Renal cortical epithelial cell (primary cell): Measurements from ENCODE around the gene ERICH6. TPM values are rescaled to one million over a fixed set of nuclear protein-coding genes. Genes with fewer than 3 reads are reported as not detected.

Source experiments
- DNase-seq: peaks from one replicate; pipeline ENCODE4 v3.0.0-alpha.2; 2011; ENCODE audit warnings: low read depth
- total RNA-seq: library from RNA; depleted of rRNA; stranded (reverse); fragments of >200 nt; gene quantifications from 2 replicates; pipeline ENCODE4 v1.2.3, GENCODE V29; 2014

ERICH6 gene
- 0.35 TPM in 1 of 2 replicates, not detected in the other for total RNA-seq

GRCh38 chr3:150703756-150704344, at the start of gene ERICH6:
Gene ERICH6 (minus strand): TSS chr3:150703920. CDS start chr3:150703898, 22 bp downstream.
- peak; percentile 76 for DNase-seq

DNA sequence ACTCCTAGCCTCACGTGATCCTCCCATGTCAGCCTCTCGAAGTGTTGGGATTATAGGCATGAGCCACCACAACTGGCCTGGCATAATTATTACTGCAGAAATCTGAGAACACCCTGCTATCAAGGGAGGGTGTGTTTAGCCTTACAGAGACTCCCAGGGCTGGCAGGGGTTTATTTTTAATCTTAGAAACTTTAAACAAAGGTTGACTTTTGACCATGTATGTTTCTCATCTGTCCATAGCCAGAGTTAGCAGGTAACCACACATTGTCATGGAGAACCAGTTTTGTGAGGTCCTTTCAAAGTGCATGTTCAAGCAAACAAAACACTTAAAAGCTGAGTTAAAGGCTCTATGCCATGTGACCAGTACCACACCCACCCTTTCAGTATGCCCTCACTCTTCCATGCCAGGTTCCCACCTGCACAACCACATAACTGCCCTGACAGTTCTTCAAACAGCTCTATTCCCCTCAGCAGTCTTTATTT, 48.1 kb upstream of the ERICH6 start:
- no peak for DNase-seq

DNA sequence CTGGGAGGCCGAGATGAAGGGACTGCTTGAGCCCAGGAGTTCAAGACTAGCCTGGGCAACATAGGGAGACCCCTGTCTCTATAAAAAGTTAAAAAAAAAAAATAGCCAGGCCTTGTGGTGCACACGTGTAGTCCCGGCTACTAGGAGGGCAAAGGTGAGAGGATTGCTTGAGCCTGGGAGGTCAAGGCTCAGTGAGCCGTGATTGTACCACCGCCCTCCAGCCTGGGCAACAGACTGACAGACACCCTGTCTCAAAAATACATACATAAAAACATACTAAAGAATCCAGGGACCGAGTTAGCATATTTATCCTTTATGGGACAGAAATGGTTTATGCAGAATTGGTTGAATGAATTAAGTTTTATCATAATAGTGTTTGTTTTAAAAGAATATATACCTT, 45.5 kb upstream of the ERICH6 start:
- no peak for DNase-seq

GRCh38 chr3:150748684-150749047, 44.9 kb upstream of the ERICH6 start:
- DNase-seq: no peak

- no peak for DNase-seq
Observed at GRCh38 chr3:150747886-150748683, 44.4 kb upstream of the ERICH6 start.

DNA sequence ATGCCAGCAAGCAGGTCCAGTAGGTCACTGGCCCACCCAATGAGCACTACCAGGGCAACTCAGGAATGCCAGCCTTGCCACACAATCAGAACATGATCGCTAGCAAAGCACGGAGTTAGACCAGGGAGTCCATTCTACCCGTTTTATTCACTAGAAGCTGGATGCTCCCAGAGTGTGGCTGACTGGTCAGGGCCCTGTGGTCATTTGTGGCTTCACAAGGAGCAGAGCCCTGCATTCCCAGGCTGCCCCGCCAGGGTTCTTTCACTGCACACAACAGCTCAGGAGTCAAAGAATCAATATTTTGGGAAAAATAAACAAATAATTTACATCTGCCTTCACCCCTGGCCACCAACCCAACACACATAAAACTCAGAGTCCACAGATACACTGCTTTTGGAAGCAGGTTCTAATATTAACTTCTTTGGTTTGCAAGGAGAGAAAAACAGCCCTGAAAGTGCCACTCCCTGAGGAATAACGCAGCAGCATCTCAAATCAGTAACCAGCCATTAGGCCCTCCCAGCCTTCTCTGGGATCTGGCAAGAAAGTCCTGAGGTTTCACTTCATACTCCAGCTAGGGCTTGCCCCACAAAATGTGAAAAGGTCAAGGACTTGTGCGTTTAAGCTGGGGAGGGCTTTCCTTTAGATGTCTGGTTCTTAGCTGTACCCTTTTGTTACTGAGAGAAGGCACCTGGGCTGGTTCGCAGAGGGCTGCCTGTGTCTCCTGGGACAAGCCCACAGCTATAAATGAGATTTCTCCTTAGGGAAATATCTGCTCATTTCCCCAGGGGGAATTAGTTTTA, 43.3 kb upstream of the ERICH6 start:
- DNase-seq: no peak

GRCh38 chr3:150745832-150746231, 42.1 kb upstream of the ERICH6 start:
- no peak for DNase-seq

- no peak for DNase-seq
Observed at GRCh38 chr3:150744919-150745211, 41.1 kb upstream of the ERICH6 start.

- no peak for DNase-seq
Observed at GRCh38 chr3:150744041-150744918, 40.6 kb upstream of the ERICH6 start.

- DNase-seq: peak; percentile 72
Observed at GRCh38 chr3:150743508-150743907, 39.8 kb upstream of the ERICH6 start.

GRCh38 chr3:150742679-150743078, 39.0 kb upstream of the ERICH6 start:
- no peak for DNase-seq

GRCh38 chr3:150742141-150742523, 38.4 kb upstream of the ERICH6 start:
- no peak for DNase-seq

DNA sequence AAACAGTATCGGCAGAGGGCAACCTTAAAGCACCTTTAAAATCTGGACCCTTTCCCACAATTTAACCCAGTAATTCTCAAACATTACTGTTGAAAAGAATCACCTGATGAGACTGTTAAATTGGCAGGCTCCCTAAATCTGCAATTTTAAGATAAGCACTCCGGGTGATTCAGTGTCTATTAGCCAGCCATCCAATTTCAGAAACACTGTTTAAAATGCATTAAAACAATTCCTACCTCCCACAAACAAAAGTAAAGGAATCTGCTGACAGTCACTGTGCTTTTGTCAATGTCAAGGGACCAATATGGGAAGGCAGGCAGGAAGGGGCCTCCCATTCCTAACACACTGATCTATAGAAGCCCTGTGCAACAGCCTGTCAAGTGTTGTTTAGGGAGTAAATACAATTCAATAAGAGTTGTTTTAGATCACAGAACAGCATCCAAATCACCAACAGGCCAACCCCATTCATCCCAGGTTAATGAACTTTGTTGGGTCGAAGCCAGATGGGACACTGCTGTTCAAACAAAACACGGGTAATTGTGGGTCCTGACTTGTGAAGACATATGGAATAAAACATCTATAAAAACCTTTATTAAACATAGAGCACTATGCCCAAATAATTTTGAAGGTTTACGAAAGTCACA, 37.9 kb upstream of the ERICH6 start:
- DNase-seq: no peak

DNA sequence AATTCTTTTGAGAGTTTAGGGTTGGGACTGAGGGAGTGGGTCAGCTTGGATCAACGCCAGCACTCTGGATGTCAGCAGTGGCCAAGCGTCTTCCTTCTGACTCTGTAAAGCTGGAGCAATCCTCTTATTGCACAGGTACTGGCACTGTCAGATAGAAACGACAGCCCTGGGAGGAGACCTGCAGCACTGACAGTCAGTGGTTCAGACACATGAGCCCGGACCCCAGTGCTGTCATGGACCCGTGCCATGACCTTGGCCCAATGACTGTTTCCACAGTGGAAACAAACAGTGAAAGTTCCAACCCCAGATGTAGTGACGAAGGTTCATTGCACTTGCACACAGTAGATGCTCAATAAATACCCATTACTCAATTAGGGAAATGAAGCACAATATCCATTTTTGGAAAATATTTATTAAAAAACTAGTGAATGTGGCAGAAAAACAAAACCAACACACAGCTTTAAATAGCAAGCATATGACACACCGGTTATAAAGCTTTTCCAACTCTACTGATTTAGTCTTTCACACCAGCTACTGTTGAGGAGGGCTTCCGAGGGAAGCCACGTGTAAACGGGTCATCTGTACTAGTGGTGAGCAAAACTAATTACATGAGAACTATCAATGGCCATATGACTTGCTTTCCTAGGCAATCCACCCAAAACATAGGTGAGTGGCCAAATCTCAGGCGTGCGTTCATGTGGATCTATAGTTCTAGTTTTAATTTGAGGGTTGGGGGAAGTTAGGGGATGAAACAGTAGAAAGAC, 37.2 kb upstream of the ERICH6 start:
- no peak for DNase-seq

GRCh38 chr3:150739877-150740645, 36.3 kb upstream of the ERICH6 start:
- no peak for DNase-seq

DNA sequence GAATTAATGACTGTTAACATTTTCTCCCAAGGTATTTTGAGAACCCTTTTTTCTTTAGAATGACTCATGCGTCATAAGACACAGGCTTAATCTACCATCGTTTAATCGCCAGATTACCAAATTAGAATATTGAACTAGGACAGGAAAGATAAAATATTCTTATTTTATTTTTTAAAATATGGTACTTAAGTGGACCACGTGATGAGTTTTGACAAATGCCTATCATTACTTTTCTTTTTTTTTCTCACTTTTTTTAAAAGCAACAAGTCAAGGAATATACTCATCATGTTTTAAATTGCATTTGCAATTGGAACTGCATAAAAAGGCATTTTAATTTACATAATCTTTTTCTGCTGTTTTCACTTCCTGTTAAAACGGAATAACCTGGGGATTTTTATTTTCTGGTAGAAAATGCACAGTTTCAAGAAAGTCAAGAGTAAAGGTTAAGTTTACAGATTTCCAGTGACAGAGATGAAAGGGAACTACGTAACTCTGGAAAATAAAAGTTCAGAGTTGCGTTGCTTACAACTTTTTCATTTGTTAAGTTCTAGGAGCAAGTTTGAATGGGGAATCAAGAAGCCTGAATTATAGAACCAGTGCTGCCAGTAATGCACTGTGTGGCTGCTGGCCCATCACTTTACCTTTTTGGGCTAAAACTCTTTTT, 35.6 kb upstream of the ERICH6 start:
- no peak for DNase-seq

- DNase-seq: peak; percentile 72
Observed at GRCh38 chr3:150738688-150739087, 35.0 kb upstream of the ERICH6 start.

- DNase-seq: peak; percentile 87
Observed at GRCh38 chr3:150737874-150738679, 34.4 kb upstream of the ERICH6 start.
